IPS DF 4.7 (cell line): ENCODE data around the gene CDYL.
"Not testable (repeated sequence)": the region's sequence is repeated elsewhere in the genome, so short reads cannot be mapped to it uniquely, and the experiment has no call there.

Source experiments
- DNase-seq: peaks from one replicate; pipeline ENCODE4 v3.0.0-alpha.2; 2013; ENCODE audit warnings: low spot score; ENCODE audit errors: extremely low read depth

The CDYL gene

DNA sequence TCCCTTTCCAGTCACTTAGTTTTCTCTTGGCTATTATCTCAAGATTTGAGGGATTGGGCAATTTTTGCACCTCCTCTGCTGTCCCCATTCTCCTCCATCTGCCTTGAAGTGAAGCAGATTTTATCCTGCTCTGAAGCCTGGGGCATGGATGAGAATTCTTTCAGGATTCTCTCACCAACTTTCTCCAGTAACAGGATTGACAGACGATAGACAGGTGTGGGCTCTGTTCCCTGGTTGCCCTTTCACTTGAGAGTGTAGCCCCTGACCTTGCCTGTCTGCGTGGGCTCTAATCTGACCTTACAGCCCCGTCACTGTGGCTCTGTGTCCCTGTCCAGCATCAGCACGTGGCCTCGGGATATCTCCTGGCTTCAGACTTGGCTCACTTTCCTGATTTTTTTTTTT lies 27.1 kb downstream of the CDYL start:
- DNase-seq, result no peak

DNA sequence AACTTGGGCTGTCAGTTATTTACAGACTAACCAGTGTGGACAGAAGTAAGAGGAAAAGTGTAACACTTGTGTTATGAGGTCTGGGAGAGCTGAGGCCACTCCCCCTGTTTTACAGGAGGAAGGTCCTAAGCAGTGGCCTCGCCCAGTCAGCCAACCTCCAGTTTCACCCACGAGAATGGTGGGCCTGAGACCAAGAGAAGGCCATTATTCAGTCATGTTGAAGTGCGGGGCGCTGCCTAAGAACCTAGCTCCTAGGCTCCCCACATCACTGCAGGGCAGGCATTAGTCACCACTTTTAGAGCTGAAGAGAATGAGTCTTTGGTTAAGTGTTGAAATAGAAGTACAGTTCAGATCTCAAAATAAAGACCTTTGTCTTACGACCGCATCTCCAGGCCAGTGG lies 27.9 kb downstream of the CDYL start:
- no peak for DNase-seq

DNA sequence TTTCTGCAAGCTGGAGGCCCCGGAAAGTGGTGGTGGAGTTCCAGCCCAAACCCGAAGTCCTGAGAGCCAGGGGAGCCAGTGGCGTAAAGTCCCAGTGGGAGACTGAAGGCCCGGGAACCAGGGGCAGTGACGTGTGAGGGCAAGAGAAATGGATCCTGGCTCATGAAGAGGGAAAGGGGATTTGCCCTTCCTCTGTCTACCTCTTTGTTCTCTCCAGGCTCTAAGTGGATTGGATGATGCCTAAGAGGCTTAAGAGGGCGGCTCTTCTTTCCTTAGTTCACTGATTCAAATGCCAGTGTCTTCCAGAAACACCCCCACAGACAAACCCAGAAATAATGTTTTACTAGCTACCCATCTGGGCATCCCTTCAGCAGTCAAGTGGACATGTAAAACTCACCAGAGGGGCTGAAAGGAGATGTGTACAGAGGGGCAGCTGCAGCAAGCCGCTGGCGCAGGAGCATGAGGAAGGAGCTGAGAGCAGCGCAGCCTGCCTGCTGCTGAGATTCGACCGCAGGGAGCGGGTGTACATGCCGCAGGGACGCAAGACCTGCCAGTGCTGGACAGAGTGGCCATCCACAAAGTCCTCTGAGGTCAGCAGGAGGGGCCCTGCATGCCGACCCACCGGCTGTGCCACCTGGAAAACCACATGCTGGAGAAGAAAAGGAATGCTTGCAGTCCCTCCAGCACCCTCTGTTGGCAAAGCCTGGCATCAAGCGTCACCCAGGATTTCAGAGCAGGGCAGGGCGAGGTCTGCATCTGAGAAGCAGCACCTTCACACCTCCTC lies 29.5 kb downstream of the CDYL start:
- no peak for DNase-seq

DNA sequence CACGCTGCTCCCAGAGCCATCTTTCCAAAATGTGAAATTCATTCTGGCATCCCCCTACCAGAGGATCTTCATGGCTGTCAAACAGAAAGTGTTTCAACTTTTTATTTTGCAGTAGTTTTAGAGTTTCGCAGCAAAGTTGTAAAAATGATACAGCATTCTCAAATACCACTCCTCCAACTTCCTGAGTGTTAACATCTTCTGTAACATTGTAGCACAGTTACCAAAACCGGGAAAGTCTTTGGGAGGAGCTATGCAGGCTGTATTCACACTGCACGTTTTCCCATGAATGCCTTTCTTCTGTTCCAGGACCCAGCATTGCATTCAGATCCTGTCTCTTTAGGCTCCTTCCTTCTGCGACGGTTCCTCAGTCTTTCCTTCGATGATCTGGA lies 30.1 kb downstream of the CDYL start:
- DNase-seq, result no peak

DNA sequence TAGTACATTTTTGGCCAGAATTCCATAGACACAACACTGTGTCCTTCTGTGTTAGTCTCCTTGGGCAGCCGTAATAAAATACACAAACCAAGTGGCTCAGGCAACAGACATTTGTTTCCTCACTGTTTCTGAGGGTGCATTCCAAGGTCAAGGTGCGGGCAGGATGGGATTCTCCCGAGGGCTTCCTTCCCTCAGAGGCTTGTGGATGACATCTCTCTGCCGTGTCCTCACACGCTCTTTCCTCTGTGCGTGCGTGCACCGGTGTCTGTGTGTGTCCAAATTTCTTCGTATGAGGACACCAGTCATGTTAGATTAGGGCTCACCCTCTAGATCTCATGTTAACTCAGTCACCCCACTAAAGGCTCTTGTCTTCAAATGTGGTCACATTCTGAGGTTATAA lies 30.6 kb downstream of the CDYL start:
- no peak for DNase-seq

DNA sequence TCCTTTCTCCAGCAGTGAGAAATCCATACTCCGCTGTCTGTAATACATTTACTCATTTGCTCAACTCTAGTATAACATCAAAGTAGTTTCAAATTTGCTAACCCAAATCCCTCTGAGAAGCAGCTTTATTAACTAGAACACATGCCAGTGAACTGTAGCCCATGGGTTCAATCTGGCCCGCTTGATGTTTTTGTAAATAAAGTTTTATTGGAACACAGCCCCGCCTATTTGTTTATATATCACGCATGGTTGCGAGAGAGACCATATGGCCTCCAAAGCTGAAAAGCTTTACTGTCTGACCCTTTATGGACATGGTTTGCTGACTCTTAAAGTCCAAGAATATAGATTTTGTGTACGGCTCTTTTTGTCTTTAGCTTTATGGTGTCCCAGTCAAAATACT lies 32.2 kb downstream of the CDYL start:
- DNase-seq, result no peak

DNA sequence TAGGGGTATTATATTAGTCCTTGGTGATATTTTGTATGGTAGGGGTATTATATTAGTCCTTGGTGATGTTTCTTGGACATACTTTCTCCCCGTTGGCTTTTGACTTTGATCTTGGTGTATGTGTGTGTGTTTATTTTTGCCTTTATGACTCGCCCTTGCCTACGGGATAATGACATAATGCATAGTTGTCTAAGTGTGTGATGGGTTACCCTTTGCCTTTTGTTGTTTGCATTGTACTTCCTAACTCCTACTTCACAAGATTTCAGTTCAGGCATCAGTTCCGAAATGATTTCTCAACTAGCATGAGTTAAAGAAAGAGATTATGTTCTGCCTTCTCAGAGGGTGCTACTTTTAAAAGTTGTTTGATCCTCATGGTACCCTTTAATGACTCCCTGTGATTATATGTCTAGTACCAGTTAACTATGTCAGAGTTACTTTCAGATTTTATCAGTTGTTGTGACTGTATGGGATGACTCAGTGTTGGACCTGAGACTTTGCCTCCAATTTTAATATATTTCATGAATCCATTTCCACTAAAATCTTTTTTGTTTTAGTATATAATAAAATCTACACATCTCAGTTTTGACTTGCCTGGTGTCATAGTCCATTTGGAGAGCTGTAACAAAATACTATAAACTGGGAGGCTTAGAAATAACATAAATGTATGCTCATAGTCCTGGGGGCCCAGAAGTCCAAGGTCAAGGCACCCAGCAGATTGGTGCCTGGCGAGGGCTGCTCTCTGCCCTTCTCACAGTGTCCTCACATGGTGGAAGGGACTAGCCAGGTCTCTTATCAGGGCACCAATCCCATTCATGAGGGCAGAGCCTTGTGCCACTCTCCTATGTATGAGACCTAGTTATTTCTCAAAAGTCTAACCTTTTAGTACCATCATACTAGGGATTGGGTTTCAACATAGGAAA lies 34.1 kb downstream of the CDYL start:
- DNase-seq, result no peak

DNA sequence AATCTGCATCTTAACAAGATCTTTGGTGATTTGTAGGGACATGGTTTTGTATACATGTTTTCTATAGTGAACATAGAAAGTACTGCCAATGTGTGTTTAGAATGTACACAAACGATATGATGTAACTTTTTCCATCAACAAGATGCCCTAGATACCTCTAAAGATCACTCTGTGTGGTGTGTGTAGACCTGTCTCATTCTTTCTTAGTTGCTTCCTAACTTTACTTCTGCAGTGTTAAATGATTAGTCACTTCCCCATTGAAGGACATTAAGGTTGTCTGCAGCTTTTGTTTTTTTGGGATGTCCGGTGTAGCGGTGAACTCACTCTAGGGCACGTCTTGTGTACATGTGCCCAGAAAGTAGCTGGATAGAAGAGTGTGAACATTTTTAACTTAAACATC lies 35.9 kb downstream of the CDYL start:
- DNase-seq, result no peak

DNA sequence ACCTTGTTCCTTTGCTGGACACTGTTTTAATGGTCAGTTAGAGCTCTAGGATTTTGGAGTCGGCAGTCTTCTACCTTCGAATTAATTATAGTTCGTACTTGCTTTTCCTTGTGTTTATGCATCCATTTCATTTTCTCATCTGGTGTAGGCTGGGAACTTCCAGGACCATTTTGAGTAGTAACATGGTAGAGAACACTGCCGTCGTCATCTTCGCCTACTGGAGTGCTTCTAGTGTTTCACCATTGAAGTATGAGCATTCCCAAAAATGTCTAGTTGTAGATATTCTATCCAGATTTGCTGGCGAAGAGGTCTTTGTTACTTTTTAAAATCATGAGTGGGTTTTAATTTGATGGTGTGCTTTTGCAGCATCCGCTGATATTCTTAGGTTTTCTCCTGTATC lies 36.9 kb downstream of the CDYL start:
- no peak for DNase-seq

DNA sequence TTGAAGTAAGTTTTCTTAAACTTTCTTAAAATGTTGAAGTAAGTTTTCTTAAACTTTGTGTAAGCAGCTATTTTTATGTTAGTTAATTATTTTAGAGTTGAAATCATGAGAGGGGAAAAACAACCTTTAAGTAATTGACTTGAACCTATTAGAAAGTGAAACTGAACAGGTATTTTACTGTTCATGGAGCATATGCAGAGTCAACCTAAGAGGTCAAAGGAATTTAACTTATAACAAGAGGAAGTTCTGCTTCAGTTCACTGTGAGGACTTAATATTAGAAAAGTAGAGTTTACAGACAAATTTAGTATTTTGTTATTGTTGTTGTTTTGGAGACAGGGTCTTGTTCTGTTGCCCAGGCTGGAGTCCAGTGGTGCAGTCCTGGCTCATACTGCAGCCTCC lies 38.0 kb downstream of the CDYL start:
- no peak for DNase-seq

DNA sequence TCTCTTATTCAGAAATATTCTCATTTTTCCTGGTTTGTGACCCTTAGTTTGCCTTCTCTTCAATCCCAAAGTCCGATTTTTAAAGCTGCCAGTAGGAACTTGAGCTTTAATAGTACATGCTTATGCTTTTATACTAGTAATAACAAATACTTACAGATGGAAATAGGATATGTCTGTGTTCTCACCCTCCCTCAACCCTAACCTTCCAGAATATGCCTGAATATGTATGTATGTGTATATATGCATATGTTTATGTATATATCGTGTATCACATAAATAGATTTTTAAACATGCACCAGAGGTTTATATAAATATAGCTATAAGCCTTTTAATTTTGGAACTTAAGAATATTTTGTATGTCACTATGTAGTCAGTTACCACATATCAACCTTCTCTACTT lies 38.8 kb downstream of the CDYL start:
- DNase-seq, result no peak

DNA sequence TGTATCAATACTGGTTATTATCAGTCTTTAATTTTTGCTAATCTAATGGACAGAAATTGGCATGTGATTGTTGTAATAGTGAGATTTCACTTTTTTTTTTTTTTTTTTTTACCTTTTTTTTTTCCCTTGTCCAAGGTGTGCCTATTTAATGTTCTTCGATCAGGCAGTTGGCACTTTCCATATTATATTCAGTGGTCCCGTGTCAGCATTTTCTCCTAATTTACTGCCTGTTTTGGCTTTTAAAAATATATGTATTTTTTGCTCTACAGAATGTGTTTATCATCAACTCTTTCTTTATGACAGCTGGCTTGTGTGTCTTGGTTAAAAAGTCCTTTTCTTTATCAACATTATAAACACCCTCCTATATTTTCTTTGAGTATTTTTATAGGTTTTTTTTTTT lies 39.4 kb downstream of the CDYL start:
- DNase-seq, result no peak

DNA sequence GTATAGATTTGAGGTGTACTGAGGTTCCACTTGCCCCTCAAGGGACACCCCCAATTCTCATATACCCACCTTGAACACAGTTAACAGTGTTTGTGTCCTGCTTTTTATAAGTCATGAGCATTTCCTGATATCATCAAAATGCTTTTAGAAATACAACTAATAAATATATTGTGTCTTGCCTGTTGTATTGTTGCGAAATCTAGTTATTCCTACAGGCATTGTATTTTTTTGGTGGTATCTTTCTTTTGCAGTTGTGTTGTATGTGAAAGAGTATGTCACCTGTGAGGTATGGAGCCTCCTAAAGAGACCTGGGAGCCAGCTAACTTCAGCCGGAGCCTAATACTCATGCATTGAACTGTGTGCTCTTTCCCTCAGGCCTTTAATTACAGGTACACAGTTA lies 40.7 kb downstream of the CDYL start:
- no peak for DNase-seq

DNA sequence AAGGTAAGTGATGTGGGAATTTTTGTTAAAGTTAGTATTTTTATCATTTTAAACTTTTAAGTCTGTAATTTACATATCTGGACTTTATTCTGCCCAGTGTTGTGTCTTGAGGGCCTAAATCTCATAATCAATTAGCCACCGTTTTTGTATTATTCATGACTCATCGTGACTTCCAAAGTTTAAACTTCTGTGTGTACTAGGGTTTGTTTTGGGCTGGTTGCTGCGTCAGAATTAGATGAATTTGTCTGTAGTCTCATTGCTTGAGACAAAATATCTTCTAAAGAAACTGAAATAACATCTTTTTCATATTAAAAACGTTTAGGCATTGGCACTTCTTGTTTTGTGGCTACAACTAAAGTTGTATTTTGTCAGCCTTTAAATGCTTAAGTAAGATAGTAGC lies 41.3 kb downstream of the CDYL start:
- DNase-seq, result no peak

DNA sequence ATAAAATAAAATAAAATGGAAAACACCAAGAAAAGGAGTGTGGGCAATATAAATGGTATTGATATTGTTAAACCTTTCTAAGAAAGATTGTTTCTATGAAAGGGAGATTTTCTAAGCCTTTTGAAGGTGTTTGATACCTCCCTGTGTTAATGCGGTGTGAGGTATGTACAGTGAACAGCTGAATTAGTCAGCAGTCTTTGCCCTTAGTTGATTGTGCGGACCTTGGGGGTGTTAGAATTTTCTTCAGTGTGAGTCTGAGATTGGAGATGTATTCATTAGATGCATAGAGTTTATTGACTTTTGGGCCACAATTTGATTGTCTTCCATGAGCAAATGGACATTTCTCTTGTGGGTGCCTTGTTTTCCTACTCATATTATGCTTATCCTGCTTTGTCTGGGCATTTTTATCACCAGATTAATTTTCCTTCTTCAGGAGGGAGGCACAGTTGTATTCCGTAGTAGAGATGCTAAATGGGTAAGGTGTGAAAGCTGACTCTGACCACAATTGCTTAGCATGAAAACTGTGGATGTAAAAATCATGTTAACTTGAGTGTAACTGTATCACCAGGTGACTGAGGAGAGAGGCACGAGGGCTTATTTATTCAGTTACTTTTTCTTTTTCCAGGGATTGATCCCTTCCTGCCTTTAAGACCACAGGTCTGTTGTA lies 42.2 kb downstream of the CDYL start:
- no peak for DNase-seq

DNA sequence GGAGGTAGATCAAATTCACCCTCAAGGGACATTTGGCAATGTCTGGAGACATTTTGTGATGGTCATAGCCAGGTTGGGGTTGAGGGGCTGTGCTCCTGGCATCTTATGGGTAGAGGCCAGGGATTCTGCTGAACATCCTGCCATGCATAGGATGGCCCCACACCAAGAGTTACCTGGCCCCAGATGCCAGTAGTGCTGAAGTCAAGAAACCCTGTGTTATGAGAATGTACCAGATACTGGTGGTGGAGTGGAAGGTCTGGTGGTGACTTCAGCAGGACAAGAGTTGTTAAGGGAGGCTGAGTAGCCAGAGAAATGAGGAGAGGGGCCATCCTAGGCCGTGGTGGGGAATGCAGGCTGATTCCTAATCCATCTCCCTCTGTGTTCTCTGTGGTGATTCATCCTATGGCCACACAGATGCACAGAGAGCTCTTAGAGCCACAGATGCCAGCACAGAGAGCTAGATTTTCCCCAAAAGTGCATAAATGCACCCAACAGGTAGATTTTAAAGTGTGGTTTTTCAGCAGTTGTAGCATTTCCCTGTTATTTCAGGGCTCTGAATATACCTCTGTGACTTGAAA lies 43.6 kb downstream of the CDYL start:
- DNase-seq, result no peak

DNA sequence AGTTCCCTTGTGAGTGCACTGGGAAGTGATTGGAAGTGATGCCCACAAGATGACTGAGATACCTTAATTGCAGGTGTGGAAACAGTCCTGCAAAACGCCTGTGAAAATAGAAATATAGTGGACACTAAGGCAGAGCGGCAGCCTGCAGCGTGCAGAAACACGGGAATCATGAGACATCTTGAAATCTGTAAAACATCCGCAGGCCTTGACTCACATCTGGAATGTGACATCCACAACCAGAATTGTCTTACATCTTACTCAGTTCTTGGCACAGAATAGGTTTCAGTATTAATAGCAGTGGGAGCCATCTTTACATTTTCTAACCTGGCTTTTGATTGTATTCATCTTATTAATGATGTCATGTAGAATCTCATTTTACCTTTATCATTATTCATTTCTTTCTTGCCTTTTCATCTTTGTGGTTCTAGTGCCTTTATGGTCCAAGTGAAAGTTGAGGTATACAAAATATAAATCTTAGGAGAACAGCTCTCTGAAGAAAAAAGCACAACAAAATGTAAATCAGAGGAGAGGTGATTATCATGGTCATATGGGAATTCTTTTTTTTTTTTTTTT lies 44.6 kb downstream of the CDYL start:
- no peak for DNase-seq

DNA sequence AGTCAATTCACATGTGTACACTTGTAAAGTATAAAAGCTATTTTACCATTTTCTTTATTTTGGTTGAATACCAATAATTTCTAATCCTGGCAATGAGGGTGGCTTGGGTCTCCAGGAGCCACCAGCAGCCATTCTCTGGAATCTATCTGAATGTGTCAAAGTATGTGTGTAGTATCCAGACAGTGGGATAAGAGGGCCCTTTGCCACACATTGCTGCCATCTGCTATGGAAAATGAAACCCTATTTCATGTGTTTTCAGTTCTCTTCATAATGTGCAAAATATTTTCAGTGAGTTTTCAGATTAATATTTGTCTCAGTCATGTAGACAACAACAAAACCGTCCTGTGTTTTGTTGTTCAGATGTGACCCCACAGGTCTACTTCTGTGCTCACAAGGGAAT lies 46.3 kb downstream of the CDYL start:
- no peak for DNase-seq

DNA sequence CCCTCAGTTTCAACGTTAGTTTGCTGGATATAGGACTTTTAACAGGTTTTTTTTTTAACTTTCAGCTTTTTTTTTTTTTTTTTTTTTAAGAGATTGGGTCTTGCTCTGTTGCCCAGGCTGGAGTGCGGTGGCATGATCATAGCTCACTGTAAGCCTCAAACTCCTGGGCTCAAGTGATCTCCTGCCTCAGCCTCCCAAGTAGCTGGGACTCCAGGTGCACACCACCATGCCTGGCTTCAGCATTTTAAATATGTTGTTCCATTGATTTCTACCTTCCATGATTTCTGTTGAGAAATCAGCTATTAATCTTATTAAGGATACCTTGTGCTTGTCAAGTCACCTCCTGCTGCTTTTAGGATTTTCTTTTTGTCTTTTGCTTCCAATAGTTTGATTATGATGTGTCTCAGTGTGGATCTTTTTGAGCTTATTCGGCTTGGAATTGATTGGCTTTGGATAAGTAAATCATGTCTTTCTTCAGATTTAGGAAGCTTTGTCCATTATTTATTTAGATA lies 52.0 kb downstream of the CDYL start:
- no peak for DNase-seq

DNA sequence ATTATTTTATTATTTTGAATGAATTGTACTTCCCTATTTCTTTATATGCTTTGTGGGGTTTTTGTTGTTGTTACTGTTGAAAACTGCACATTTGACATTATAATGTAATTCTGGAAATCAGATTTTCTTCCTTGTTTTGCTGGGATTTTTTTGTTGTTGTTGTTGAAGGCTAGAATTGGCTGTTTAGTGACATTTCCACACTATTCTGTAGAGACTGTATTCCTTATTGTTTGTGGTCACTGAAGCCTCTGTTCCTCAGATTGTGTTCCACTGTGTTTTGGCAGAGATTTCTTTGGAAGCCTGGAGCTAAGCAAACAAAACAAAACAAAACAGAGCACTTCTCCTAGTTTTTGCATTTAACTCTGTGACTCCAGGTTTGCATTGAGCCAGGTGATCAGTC lies 52.9 kb downstream of the CDYL start:
- no peak for DNase-seq

DNA sequence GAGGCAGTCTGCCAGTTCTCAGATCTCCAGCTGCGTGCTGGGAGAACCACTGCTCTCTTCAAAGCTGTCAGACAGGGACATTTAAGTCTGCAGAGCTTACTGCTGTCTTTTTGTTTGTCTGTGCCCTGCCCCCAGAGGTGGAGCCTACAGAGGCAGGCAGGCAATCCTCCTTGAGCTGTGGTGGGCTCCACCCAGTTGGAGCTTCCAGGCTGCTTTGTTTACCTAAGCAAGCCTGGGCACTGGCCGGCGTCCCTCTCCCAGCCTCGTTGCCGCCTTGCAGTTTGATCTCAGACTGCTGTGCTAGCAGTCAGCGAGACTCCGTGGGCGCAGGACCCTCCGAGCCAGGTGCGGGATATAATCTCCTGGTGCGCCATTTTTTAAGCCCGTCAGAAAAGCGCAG lies 59.3 kb downstream of the CDYL start:
- not testable (repeated sequence) for DNase-seq
